HG02943 (cell line): ENCODE data around the gene FIP1L1.
"Not testable (repeated sequence)": the region's sequence is repeated elsewhere in the genome, so short reads cannot be mapped to it uniquely, and the experiment has no call there.

Experiments
- ATAC-seq: cut with Tn5 transposase; IDR thresholded peaks from one replicate; pipeline ENCODE4 v1.9.1; 2021; ENCODE audit warnings: mild to moderate bottlenecking, low read depth, moderate library complexity; ENCODE audit not compliant: unreplicated experiment

The FIP1L1 gene

GRCh38 chr4:53374777-53375258, 2.6 kb upstream of the FIP1L1 start:
- no peak for ATAC-seq

- no peak for ATAC-seq
Measured at GRCh38 chr4:53376900-53377299, 541 bp upstream of the FIP1L1 start.

DNA sequence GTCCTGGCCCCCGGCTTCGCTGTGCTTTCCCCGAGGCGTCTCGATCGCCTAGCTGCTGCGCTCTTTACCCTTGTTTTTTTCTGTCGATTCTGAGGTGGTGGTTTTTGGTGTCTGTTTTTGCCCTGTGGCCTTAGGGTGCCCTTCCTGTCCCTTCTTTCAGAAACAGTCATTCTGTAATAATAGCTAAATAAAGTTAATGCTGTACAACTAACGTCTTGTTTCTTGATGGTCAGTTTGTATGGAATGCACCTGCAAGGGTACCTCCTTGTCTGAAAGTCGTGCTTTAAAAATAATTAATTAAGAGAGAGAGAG, 686 bp downstream of the FIP1L1 start:
- peak; percentile 39 for ATAC-seq

DNA sequence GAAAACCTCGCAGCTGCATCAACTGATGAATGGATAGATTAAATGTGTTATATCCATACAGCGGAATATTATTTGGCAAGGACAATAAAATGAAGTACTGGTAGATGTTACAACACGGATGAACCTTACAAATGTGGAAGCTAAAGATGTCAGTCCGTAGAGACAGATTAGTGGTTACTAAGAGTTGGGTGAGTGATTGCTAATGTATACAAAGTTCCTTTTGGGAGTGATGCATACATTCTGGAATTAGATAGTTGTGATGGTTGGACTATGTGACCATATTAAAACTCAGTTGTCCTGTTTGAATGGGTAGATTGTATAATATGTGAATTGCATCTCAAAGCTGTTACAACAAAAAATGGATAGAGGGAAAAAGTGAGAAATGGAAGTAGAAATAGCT, 2.8 kb downstream of the FIP1L1 start:
- ATAC-seq = no peak

- not testable (repeated sequence) for ATAC-seq
Measured at GRCh38 chr4:53409479-53409878, 32.0 kb downstream of the FIP1L1 start.

DNA sequence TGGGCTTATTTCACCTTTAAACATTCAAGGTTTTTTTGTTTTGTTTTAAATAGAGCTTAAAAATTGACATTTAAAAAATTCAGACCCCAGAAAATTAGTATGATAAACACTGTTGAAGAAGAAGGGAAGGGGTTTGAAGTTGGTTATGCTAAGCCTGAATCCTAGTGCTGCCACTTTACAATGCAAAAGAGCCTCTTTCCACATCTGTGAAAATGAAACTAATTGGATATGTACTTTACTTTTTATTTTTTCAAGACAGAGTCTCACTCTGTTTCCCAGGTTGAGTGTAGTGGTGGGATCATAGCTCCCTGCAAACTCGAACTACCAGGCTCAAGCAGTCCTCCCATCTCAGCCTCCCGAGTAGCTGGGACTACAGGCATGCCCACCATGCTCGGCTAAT, 41.8 kb downstream of the FIP1L1 start:
- no peak for ATAC-seq

DNA sequence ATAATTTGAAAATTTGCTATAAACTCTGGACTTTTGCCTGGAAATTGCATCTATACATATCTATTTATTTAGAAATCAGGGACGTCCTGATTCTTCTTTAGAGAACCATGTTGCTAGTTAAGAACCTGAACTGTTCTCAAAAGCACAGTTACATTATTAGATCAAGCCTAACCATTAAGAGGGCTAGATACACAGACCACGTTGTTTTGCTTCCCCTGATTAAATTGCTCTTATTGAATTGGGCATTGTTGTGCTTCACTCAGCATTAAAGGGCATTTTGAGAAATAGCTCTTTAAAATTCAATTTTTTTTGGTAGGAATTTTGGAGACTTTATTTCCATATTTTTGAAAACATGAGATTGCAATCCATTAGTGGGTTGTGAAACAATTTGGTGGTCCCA, 44.4 kb downstream of the FIP1L1 start:
- no peak for ATAC-seq

DNA sequence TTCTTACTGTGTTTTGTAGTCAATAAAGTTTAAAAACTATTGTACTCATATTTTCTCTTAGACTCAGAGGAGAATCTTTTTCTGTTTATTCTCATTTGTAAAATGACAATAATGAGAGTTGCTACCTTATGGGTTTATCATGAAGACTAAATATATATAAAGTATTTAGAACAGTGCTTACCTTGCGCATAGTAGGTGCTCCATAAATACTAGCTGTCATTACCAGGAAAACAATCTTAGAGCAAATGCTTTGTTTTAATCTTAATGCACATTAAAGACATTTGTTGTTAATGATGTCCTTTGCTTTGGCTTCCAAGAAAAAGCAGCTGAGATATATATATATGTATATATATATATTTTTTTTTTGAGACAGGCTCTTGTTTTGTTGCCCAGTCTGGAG, 44.9 kb downstream of the FIP1L1 start:
- ATAC-seq = no peak

GRCh38 chr4:53424280-53424679, 46.8 kb downstream of the FIP1L1 start:
- ATAC-seq = no peak

GRCh38 chr4:53427366-53427765, 49.9 kb downstream of the FIP1L1 start:
- no peak for ATAC-seq

- no peak for ATAC-seq
Measured at GRCh38 chr4:53431052-53431451, 53.6 kb downstream of the FIP1L1 start.

DNA sequence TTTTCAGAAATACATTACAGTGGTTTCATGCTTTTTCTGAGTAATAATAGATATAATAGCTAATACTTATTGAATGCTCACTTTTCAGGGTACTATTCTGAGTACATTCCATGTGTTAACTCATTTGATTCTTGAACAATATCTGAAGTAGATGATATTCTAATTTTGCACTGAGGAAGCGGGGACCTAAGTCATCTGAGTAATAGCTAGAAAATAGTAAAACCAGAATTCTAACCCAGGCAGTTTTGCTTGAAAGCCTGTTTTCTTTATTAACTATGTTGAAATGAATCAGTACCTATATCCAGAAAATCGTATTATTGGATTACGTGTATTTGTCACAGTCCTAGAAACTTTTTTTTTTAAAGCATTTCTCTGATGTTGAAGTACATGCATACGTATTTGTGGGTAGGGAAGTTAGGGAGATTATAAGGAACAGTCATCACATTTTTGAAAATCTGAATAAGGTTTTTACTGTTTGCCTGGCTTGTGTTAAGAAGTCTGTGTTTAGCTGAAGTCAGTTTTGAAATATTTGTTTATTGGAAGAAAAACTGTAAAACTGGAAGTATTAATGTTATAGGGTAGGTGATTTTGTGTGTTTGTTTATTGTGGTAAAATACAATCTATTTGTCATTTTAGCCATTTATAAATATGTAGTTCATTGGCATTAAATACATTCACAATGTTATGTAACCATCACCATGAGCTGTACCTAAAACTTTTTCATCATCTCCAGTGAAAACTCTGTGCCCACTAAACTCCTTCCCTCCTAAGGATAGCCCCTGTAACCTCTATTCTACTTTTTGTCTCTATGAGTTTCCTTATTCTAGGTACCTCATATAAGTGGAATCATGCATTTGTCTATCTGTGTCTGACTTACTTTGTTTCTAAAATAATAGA, 55.3 kb downstream of the FIP1L1 start:
- ATAC-seq = no peak

GRCh38 chr4:53436251-53436650, 58.8 kb downstream of the FIP1L1 start:
- ATAC-seq = no peak

DNA sequence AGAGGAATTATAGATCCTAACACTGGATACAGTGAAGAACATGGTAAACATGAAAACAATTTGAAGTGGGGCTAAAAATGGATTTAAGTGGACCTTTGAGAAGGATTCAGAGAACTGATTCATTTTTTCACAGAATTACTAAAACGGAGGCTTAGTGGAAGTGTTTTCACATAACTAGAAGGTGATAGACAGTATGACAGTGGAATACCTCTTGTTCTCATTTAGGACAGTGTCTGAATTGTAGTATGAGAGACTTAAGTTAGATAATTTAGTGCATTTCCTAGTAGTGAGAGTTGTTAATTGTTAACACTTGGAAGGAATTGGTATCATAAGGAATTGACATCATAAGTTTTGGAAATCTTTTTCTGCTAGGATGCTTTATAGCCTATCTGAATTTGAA, 64.1 kb downstream of the FIP1L1 start:
- no peak for ATAC-seq

- ATAC-seq = no peak
Measured at GRCh38 chr4:53444954-53445353, 67.5 kb downstream of the FIP1L1 start.

GRCh38 chr4:53450773-53451172, 73.3 kb downstream of the FIP1L1 start:
- no peak for ATAC-seq

- no peak for ATAC-seq
Measured at GRCh38 chr4:53453385-53453784, 75.9 kb downstream of the FIP1L1 start.

DNA sequence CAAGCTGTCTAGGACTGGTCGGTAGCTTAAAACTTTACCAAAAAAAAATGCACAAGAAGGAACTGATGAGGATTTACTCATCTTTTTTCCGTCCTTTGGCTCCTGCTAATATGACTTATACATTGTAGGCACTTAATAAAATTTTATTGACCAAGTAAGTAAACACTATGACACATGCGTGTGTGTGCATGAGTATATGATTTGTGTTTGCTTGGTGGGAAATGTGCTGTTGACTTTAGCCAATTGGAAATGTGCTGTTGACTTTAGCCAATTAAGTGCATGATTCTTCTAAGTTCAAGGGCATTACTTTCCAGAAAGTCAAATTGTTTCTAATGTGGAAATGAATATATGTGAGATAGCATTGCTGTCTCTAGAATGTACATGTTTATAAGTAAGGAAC, 78.3 kb downstream of the FIP1L1 start:
- ATAC-seq = no peak

DNA sequence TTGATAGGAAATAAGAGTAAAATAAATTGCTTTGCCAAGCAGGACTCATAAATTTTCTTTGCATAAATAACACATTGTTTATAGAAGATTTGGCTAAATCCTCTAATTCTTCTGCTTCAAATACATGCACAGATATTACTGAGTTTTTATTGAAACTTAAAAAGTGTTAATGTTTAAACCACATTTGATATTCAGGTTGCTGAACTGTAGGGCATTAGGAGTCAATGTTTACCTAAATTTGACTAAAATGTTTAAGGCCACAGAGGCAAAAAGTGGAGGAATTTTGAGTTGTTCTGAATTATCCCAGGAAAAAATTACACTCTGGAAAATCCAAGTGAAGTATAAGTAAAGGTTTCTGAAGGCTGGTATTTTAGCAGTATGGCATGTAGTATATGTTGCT, 78.7 kb downstream of the FIP1L1 start:
- no peak for ATAC-seq

DNA sequence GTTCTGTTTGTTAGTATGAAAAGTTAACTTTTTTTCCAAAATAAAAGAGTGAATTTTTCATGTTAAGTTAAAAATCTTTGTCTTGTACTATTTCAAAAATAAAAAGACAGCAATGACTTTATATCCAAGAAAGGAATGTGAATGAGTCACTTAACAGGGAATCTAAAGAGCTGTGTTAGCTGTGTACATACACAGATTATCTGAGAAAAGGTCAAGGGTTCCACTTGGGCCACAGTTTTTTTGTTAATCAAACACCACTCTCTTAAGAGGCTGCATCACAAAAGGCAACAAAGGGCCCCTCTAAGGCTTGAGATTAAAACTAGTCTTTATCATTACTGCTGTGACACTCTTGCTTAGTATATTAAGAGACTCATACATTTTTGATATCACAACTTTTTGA, 82.1 kb downstream of the FIP1L1 start:
- no peak for ATAC-seq

DNA sequence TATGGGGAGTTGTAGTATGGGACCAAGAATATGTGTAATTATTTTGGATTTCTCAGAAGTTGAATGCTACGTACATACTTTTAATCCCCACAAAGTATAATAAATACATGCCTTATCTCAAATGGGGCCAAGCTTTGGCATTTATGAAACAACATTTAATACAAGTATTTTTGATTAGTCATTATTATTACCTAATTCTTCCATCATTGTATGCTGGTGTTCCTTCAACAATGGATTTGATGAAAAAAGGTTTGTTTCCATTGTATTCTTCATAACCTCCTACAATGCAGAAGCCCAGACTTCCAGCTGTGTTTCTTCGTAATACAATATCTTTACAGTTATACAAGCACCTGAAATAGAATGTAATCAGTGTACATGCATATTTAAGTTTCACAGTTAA, 83.8 kb downstream of the FIP1L1 start:
- no peak for ATAC-seq

DNA sequence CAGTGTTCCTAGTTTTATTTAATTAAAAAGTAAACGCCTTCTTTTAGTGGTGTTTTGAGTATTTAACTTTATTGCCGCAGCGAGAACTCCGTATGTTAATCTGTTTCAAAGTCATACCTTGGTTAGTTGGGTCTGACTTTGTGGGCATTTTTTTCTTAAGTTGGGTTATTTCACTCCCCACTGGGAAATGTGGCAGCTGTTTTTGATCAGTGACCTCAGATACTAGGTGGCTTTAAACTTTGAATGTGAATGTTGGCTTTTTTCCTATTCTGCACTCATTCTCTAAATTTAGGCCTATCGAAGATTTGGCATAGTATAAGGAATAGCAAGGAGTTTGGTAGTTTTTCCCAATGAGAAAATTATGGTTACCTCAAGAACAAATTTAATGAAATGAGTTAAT, 85.9 kb downstream of the FIP1L1 start:
- ATAC-seq = no peak

GRCh38 chr4:53465281-53465680, 87.8 kb downstream of the FIP1L1 start:
- ATAC-seq = no peak
